ENCODE data around the gene CYTL1.
A peak's percentile ranks its signal among the peaks of the same experiment; 100 is the strongest.

CYTL1 gene

DNA sequence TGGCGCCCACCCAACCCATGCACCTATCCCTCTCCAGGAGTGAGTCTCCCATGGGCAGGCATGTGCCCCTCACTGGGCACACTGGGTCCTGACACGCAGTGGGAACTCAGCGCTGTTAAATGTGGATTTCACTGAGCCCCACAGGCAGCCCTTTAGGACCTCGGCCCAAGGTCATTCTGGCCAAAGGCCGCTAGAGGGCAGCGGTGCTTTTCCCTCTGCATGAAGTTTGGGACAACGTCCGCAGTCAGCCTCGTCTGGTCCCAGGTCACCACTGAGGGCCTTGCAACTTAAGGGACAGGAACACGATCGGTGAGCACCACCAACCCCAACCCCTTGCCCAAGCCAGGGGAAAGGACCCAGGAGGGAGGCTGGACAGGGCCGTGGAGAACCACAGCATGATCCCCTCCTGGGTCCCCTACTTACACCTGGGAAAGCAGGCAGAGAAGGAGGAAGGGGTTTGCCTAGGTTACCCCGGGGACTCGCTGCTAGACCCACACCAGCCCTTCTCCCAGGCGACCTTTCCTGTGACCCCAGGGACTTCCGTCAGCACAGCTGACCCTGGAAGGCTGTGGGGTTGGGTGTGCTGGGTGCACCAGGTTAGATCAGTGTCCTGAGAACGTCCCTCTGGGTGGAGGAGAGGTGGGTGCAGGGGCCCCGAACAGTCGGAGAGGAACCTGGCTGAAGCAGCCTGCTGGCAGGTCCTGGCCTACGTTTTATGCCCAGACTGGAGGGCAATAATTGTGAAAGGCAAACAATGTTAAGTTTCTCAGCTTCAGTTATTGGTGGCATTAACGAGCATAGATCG is 24.0 kb downstream of the CYTL1 start:
- peak; percentile 0 for DNase-seq

DNA sequence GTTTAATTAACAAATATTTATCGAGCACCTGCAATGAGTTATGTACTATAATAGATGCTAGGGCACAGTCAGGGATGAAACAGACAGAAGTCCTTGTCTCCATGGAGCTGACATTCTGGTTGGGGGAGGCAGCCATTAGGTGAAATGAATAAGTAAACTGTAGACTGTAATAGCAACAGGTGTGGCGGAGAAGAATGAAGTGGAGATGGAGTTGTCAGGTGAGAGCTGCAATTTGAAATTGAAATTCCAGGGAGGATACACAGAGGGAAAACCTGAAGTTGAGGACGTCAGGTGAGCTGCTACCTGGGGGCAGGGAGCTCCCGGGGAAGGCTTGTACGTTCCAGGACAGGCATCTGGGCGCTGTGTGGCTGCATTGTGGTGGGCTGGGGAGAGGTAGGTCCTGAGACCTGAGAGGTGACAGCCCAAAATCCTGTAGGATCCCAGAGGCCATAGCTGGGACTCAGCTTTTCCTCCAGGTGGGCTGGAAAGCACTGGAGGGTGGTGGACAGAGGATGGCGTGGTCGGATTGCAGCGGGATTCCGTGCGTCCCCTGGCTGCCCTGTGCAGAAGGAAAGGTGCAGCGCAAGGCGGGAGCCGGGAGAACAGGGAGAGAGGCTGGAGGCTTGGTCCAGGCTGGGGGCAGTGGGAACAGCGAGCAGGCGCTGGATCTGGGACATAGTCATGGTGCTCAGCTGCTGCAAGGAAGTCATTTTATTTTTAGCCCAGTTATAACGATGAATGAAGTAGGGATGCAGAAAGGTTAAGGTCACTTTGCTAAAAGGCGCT is 24.8 kb downstream of the CYTL1 start:
- no peak for DNase-seq

DNA sequence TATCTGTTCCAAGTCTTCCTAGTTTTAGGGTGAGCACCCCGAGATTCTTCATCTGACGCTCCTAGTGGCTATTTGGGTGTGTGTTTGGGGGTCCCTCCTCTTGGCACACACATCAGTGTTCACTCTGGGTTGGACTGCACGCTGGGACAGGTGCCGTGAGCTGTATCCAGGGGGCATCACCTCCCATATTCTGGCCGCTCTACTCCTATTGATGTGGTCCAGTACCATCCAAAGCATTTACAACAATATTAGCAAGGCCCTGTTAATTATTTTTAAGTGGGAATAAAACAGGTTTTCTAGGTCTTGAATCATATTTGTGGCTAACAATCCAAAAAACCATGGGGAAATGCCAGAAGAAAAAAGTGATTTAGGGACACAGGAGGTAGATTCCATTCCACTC is 26.4 kb downstream of the CYTL1 start:
- no peak for DNase-seq

DNA sequence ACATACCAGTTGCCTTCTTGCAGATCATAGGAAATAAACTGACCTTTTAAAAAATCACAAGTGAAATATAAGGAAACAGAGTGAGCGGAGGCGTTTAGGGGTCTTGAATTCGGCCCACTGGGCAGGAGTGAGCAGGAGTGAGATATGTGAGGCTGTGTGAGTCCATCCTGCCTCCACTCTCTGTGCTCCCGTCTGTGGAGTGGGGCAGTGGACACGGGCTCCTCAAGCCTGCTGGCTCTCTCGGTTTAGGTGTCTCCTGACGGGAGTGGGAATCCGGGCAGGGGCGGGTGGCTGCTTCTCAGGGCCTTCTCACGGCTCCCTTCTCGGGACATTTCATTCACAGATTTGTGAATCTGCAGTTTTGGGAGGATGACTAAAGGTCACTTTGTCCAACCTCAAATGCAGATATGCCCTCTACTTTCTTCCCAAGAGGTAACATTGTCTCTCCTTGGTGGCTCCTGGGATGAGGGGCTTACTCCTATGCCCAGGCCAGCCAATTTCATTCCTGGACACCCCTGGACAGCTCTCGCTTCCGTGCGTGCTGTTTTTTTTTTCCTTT is 27.6 kb downstream of the CYTL1 start:
- DNase-seq: no peak

DNA sequence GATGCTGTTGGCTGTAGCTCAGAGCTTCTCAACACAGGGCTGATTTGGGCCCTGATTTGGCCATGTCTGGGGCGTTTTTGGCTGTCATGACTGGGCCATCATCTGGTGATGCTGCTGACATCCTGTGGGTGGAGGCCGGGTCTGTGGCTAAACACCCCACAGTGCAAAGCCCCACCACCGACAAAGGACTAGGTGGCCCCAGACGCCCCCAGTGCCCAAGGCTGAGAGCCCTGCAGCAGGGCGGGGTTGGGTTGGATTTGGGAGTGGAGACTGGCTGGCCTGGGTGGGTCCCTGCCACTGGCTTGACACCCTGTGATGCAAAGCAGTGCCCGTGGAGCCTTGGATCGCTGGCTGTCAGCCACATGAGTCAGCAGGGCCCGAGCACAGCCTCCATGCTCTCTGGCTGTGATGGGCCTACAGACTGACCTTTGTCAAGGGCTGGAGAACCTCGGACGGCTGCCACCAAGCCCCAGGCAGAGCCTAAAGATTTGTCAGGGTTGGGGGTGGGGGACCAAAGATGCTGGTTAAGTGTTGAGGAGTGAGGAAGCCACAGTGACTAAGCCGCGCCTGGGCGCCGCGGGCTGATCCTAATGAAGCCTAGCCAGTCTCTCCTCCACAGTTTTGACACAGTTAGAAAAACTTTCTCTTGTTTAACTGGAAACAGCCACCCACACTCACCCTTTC is 28.3 kb downstream of the CYTL1 start:
- DNase-seq: no peak

DNA sequence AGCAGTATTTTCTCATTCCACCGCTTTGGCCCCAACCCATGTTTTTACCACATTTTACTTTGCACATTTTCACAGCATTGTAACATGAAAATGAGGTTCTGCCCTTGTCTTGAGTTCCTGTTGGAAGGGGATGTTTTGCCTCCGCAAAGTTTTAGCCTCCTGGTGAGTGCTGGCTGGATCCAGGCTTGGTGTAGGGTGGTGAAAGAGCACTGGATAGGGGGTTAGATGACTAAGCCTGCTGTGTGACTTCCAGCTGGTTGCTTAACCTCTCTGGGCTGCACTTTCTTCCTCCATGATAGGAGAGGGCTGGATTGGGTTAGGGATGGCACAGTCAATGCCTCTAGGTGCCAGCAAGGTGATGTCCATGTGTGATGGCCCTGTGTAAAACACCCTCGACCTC is 28.9 kb downstream of the CYTL1 start:
- DNase-seq: no peak

DNA sequence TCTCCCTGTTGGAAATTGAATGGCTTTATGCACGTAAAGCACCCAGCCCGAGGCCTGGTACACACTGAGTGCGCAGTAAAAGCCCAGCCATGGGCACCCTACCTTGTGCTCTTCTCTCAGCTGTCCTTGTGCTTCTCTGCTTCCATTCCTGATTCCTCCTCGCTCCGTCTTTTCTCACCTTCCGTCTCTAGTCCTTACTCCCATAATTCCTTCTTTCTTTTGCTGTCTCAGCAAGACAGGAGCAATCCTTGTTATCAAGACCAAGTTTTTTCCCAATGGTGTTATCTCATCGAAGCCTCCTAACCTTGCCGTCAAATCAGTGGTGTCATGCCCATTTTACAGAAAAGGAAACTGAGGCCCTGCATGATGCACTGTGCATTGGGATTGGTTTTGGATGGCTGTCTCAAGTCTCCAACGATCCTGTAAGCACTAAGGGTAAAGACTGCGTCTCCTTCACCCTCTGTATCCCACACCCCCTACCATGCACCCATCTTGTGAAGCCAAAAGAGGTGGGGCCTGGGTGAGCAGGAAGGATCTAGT is 30.1 kb downstream of the CYTL1 start:
- DNase-seq: no peak

DNA sequence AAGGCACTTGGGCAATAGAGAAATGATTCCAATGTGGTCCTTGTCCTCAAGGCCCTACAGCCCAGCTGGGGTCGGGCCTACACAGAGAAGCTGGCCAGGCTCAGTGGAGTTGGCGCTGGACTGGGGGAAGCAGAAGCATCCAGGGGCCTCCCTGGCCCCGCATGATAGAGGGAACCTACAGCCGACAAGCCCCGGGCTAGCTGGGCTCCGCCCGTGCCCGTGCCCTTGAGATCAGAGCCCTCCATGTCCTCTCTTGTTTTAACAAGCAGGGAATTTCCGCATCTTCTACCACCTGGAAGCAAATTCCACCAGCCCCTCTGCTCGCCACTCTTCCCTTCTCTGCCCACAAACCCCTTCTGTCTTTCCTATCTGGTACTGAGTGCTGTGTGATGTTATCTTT is 31.6 kb downstream of the CYTL1 start:
- no peak for DNase-seq

DNA sequence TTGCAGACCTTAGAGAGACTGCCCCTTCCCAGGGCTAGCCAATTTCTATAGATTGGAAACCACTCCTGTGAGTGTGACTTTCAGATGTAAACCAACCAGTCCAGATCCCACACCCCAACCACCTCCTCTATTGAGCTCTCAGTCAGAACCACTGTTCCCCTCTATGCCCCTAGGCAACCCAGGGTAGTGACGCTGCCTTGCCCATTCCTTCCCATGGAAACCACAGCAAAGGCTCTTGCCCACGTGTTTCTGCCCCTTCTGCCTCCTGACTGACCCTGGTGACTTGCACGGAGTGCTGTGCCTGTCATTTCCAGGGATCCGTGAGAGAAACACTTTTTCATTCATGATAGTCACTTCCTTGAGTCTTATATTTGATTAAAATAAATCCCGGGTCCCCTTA is 32.4 kb downstream of the CYTL1 start:
- DNase-seq: no peak

DNA sequence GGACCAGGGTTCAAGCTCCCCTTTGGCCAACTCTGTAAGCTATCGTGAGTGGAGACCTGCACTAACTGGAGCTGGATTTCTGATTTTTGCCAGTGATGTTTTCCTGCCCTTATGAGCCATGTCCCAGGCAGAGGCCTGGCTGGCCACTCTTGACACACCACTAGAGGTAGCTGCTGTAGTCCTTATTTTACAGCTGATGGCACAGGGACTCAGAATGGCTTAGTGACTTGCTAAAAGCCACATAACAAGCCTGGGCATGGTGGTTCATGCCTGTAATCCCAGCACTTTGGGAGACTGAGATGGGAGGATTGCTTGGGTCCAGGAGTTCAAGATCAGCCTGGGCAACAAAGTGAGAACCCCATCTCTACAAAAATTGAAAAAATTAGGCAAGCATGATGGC is 33.4 kb downstream of the CYTL1 start:
- no peak for DNase-seq

DNA sequence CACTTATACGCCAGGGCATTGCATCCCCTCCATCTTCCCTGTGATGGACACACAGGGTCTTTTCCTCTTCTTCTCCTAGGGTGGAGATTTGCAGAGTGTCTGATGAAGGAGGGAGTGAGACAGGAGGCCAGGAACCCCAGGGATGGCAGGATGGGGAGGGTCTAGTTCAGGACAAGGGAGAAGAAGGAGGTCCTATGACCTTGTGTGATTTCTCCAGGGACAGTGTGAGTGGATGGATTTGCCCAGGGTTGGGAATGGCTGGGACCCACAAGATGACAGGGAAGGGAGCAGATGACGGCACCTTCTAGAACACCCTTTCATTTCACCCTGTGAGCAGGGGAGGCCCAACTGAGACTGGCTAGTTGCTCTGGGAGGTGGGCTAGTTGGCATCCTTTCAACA is 34.2 kb downstream of the CYTL1 start:
- DNase-seq: no peak

DNA sequence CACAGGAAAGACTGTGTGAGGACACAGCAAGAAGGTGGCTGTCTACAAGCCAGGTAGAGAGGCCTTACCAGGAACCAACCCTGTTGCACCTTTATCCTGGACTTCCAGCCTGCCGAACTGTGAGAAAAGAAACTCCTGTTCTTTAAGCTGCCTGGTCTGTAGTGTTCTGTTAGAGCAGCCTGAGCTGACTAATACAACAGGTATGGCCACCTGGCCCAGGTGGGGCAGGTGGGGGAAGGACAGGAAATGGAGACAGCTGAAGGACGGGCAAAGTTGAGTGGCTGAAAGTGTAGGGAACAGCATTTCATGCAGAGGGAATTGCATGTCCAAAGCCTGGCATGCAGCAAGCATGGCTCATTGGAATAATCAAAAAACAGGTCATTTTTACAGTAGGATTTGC is 35.1 kb downstream of the CYTL1 start:
- no peak for DNase-seq

DNA sequence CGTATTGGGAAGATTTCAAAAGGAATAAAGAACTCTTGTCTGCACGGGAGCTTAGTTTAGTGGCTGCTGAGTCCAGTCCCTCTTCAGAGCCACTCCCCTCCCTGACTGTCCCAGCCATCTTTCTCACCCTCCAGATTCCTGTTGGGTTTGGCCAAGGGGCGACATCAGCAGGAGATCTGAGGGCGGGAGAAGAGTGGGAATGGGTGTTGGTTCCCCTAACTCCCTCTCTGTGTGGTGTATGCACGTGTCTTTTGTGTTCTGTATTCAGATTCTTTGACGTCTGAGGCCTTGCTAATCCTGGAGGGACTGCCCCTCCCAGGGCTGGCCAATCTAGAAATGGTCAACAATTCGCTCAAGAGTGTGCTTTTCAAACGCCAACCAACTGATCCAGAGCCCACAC is 37.4 kb downstream of the CYTL1 start:
- no peak for DNase-seq

DNA sequence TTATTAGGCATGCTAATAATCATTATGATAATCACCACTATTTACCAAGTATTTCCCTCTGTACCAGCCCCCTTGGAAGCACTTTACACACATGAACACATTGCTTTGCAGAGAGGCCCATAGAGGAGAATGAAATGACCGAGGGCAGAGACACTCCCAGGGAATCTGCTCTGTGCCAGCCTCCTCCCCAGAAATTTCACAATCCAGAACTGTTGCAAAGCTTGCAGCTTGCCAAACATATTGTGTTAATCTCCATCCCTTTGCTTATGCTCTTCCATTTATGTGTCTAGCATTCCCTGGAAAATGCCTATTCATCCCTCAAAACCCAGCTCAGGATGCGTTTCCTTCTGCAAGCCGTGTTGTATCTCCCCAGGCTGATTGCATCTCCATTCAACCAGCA is 37.8 kb downstream of the CYTL1 start:
- no peak for DNase-seq

DNA sequence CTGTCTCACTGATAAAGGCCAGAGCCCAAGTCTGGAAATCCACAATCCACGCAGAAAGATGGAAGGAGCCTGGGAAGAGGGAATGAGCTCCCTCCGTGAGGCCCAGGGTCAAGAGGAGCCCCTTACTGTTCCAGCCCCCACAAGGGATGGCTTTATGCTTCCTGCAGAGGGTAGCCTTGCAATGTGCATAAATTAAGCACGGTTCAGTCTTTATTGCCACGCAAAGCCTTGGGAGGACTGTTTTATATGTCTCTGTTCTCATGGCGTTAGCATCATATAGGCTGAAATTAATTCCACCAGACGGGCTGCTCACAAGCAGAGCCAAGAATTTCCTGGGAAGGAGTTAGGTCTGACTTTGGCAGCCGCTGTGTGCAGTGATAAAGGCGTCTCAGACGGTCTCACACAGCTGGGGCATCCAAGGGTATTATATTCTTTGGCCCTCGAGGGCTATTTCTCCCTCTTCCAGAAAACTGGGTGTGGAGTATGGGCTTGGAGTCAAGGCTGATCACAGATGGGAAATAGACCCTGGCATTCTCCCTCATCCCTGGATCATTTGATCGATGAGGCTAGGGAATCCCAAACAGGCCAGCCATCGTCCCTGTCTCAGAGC is 38.5 kb downstream of the CYTL1 start:
- no peak for DNase-seq

DNA sequence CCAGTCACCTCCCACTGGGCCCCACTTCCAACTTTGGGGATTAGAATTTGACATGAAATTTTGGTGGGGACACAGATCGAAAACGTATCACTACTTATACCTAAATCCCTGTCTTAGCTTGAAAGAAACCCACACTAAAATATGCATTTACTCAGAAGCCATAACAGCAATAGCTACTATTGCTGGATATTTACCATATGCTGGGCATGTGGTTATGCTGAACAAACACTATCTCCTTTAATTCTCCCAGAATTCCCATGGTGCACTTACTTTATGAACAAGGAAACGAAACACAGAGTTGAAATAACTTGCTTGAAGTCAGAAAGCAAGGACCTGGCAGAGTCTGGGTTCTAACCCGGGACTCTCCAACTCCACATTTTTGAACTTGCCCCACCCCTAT is 39.3 kb downstream of the CYTL1 start:
- no peak for DNase-seq

DNA sequence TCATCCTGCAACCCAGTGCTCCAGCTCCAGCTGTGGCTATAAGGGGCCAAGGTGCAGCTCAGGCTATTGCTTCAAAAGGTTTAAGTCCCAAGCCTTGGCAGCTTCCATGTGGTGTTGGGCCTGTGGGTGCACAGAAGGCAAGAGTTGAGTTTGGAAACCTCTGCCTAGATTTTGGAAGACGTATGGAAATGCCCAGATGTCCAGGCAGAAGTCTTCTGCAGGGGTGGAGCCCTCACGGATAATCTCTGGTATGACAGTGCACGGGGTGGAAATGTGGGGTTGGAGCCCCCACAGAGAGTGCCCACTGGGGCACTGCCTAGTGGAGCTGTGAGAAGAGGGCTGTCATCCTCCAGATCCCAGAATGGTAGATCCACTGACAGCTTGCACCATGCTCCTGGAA is 44.5 kb downstream of the CYTL1 start:
- DNase-seq: no peak

DNA sequence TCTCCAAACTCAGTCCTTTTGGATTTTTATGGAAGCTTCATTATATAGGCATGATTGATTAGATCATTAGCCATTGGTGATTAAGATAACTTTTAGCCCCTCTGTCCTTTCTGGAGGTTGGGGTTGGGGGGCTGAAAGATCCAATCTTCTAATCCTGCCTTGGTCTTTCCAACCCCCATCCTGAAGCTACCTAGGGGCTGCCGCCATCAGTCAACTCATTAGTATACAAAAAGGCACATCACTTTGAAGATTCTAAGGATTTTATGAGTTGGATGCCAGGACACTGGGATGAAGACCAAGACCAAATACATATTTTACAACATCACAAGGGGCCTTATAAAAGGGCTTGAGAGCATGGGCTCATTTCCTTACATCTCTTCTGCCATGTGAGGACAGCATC is 47.5 kb downstream of the CYTL1 start:
- no peak for DNase-seq

DNA sequence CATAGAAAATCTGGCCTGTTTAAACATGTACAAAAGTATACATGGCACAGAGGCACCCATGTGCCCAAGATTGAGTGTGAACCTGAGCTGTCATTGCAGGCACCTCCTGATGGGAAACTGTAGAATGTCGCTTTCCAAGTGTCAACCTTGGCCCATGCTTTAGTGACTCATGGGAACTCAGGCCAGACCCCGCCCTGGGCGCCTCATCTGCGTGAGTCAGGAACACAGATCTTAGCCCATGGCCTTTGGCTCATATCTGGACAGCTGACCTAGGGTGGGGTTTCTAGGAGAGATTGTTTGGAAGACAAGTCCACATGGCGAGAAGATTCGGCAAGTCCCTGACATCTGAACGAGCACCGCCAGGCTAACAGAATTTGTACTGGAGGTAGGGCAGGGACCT is 50.0 kb downstream of the CYTL1 start:
- no peak for DNase-seq

DNA sequence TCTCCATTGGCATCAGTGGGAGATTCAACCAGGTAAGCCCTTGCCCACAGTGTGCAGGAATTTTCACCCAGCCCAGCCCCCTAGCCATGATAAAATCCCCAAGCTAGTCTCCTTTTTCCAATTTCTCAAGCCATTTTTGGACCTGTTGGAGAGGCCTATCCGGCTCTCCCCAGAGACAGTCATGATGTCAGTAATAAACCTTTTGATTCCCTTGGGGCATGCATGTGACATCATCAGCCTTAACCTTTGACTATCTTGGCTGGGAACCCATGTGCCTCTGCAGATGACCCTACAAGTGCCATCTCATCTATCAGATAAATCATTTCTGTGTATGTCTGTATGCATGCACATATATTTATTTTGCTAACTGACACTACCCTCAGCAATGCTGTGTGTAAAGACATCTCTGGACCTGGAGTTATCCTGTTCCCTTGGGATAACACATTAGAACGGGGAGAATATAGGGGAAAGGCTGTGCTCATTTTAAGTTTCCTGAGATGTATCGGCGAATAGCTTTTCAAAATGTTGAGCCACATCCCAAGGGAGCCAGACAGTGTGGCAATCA is 51.0 kb downstream of the CYTL1 start:
- no peak for DNase-seq

Measured in SHP77 treated with DMSO at 0.1 percent for 48 hours (cell line).